Adipocyte (in vitro differentiated cells): ENCODE measurements around the gene NSD2.

Source experiments
- DNase-seq: peaks from one replicate; pipeline ENCODE4 v3.0.0-alpha.2; 2015; ENCODE audit warnings: low read depth
- H3K27me3 ChIP-seq: replicated peaks from 2 replicates; pipeline ENCODE4 v1.7.0; 2013; ENCODE audit warnings: mild to moderate bottlenecking, low read length, moderate library complexity; ENCODE audit not compliant: control insufficient read depth, insufficient read depth
- H3K36me3 ChIP-seq: 2 replicates; pipeline ENCODE4 v1.7.0; 2013; ENCODE audit warnings: low read length, mild to moderate bottlenecking, moderate library complexity; ENCODE audit not compliant: control insufficient read depth, insufficient read depth, severe bottlenecking
- H3K4me1 ChIP-seq: 2 replicates; pipeline ENCODE4 v1.7.0; 2013; ENCODE audit warnings: mild to moderate bottlenecking, low read length, moderate library complexity; ENCODE audit not compliant: control insufficient read depth, insufficient read depth
- H3K4me3 ChIP-seq: 2 replicates; pipeline ENCODE4 v1.7.0; 2013; ENCODE audit warnings: mild to moderate bottlenecking, low read length, moderate library complexity
- H3K9ac ChIP-seq: 2 replicates; pipeline ENCODE4 v1.7.0; 2013; ENCODE audit warnings: mild to moderate bottlenecking, low read length, moderate library complexity
- H3K9me3 ChIP-seq: 2 replicates; pipeline ENCODE4 v1.7.0; 2013; ENCODE audit warnings: mild to moderate bottlenecking, low read length, moderate library complexity; ENCODE audit not compliant: control insufficient read depth

The NSD2 gene

DNA sequence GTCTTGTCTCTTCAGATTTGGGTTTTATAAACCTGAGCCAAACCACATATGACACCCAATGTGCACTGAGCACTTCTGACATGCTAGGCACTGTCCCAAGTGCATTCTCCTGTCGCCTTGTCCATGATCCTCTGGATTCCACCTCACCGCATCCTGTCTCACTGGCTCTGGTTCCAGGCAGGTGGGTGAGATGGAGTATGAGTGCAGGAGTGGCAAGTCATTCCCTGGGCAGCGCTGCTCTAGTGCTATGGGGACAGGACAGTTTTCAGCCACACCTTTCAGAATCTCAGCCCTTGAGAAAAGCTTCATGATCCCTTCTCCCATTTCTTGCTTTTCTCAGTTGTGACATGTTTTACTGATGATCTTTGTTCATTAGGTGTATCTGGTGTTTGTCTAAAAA lies 66.4 kb downstream of the NSD2 start:
- no peak for DNase-seq
- H3K27me3 ChIP-seq: no peaks in the 10 kb centered on the region
- no peak overlapping the region for H3K4me3 ChIP-seq
- no peak overlapping the region for H3K9ac ChIP-seq
- peaks cover 11% of the 10 kb centered on the region for H3K4me1 ChIP-seq
- no peaks in the 10 kb centered on the region for H3K9me3 ChIP-seq
- peaks cover 9% of the 10 kb centered on the region for H3K36me3 ChIP-seq

GRCh38 chr4:1938027-1938426 lies 66.8 kb downstream of the NSD2 start:
- Histone ChIP-seq H3K27me3 (no peaks in the 10 kb centered on the region), H3K4me1 (peaks cover 11% of the 10 kb centered on the region), H3K36me3 (peaks cover 13% of the 10 kb centered on the region), H3K9me3 (no peaks in the 10 kb centered on the region), H3K9ac (no peak overlapping the region), H3K4me3 (no peak overlapping the region)
- no peak for DNase-seq

- DNase-seq: peak; percentile 87
- Histone ChIP-seq H3K4me3 (no peak overlapping the region), H3K36me3 (peaks cover 17% of the 10 kb centered on the region), H3K27me3 (no peaks in the 10 kb centered on the region), H3K4me1 (peaks cover 11% of the 10 kb centered on the region), H3K9ac (no peak overlapping the region), H3K9me3 (no peaks in the 10 kb centered on the region)
Measured at GRCh38 chr4:1939664-1940509, 68.7 kb downstream of the NSD2 start.

DNA sequence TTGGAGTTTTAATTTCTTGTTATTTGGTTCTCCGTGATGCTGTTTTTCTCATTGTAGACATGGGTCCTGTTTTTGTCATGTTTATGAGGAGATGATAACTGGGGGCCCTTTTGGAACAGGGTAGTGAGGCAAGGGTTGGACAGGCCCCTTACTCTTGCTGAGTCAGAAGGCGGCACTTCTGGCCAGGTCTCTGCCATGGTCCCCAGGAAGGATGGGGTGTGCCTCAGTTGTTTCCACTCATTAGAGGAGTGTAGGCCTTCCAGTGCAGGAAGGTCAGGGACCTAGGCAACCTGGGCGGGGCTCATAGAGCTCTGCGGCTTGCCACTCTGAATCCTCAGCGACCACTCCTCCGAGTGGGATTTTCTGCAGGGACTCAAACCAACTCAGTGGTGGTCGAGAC lies 69.4 kb downstream of the NSD2 start:
- no peaks in the 10 kb centered on the region for H3K27me3 ChIP-seq
- H3K9me3 ChIP-seq: no peaks in the 10 kb centered on the region
- H3K36me3 ChIP-seq: peaks cover 17% of the 10 kb centered on the region
- H3K9ac ChIP-seq: no peak overlapping the region
- DNase-seq: no peak
- H3K4me3 ChIP-seq: no peak overlapping the region
- peaks cover 11% of the 10 kb centered on the region for H3K4me1 ChIP-seq

DNA sequence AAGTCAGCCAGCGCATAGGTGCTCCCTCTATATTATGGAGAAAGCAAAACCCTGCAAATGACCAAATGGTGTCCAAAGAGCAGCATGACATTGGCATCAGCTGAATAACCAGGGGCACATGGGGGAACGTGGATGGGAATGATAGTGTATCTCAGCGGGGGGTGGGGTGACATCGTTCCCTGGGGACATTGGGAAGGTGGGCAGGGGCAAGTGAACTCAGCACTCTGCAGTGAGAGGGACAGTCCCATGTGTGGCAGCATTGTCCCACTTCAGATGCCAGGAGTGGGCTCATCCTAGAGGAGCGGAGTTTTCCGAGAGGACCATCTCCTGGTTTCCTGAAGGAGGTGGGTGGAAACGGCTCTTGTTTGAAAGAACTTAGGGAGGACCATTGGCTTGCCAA lies 72.7 kb downstream of the NSD2 start:
- DNase-seq: no peak
- Histone ChIP-seq H3K9ac (no peak overlapping the region), H3K27me3 (no peaks in the 10 kb centered on the region), H3K4me1 (peaks cover 11% of the 10 kb centered on the region), H3K4me3 (no peak overlapping the region), H3K36me3 (peaks cover 14% of the 10 kb centered on the region), H3K9me3 (no peaks in the 10 kb centered on the region)

DNA sequence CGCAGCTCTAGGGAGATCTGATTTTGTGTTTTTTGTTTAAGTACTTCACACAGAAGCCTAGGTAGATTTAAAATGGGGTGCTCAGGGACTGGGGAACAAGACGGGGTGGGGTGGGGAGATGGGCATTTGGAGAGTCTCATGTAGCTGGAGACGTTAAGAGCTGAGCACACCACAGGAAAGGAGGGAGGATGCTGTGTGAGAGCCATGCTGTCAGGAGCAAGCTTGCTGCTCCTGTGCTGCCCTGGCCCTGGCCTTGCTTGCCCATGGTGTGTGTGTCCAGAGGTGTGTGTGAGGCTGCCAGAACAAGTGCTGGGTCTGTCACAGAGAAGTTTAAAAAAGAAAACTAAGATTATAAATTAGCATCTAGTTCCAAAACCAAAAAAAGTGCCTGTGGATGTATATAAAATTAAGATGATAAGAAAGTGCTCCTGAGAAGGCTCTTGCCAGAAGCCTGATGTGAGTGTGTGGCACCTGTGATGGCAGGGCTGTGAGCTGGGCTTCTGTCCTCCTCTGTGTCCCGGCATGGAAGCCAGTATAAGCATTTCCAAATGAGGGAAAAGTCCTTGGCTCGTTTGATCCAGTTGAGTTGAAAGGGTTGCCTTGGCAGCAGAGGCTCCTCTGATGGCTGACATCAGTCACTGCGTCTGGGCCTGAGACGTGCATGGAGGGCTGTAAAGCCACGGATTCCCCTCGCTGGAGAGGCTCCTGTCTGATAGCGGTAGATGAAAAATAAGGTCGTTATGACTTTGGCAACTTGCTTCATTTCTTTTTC lies 74.1 kb downstream of the NSD2 start:
- H3K9ac ChIP-seq: no peak overlapping the region
- H3K4me3 ChIP-seq: no peak overlapping the region
- H3K9me3 ChIP-seq: no peaks in the 10 kb centered on the region
- H3K27me3 ChIP-seq: no peaks in the 10 kb centered on the region
- peaks cover 4% of the 10 kb centered on the region for H3K4me1 ChIP-seq
- DNase-seq: no peak
- peaks cover 14% of the 10 kb centered on the region for H3K36me3 ChIP-seq

DNA sequence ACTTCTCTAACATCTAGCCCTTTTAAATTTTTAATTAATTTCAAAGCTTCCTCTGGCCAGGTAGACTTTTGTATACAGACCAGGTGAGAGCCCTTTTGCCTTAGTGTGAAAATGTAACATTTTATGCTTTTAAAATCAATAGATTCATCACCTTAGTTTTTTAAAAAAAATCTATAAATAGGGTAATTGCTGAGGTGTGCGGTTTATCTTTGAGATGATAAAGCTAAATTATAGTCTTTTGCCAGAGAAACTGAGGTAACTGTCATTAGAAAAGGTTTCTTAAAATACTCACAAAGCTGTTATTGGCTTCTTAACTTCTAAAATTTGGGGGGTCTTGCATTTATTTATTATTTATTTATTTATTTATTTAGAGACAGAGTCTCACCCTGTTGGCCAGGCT lies 74.7 kb downstream of the NSD2 start:
- no peak overlapping the region for H3K4me3 ChIP-seq
- H3K9me3 ChIP-seq: no peaks in the 10 kb centered on the region
- no peak for DNase-seq
- H3K36me3 ChIP-seq: peaks cover 14% of the 10 kb centered on the region
- H3K27me3 ChIP-seq: no peaks in the 10 kb centered on the region
- no peaks in the 10 kb centered on the region for H3K4me1 ChIP-seq
- H3K9ac ChIP-seq: no peak overlapping the region

DNA sequence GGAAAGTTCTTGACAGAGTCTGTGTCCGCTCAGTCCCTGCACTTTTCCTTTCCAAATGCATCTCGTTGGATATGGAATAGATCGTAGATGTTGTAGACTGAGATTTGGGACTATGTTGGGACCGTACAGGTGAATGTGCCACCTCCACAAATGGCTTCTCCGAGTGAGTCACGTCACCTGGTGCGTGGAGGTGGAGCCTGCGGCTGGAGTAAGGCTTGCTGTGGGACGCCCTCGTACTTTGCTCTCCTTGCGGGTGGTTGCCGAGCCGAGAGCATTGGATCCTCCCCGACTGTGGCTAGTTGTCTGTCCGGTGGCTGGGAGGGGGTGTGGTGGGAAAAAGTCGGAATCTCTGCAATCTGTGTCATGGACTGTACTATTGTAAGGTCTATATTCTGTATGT lies 77.0 kb downstream of the NSD2 start:
- no peak overlapping the region for H3K9ac ChIP-seq
- no peaks in the 10 kb centered on the region for H3K9me3 ChIP-seq
- no peak for DNase-seq
- H3K4me3 ChIP-seq: no peak overlapping the region
- H3K36me3 ChIP-seq: peaks cover 13% of the 10 kb centered on the region
- no peaks in the 10 kb centered on the region for H3K4me1 ChIP-seq
- no peaks in the 10 kb centered on the region for H3K27me3 ChIP-seq

GRCh38 chr4:1948892-1949436 lies 77.8 kb downstream of the NSD2 start:
- no peaks in the 10 kb centered on the region for H3K4me1 ChIP-seq
- H3K27me3 ChIP-seq: no peaks in the 10 kb centered on the region
- no peaks in the 10 kb centered on the region for H3K9me3 ChIP-seq
- no peak for DNase-seq
- H3K36me3 ChIP-seq: peaks cover 11% of the 10 kb centered on the region
- H3K4me3 ChIP-seq: no peak overlapping the region
- H3K9ac ChIP-seq: no peak overlapping the region

DNA sequence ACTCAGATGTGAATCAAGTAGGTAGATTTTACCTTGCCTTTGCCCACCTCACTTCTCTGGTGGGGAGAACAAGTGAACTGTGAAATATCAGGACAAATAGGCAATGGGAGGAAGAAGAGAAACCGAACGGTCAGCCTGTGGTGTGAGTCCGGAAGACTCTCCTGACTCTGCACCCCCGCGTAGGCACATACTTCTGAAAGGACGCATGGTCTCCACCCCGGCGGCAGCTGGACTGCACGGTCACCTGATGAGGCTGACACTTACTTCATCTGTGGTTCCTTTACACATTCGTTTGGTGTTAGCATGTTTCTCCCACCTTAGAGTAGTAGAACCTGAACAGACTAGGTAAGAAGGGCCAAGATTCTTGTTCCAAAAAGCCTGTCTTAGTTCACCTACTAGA lies 79.2 kb downstream of the NSD2 start:
- no peaks in the 10 kb centered on the region for H3K27me3 ChIP-seq
- no peak overlapping the region for H3K4me3 ChIP-seq
- no peaks in the 10 kb centered on the region for H3K9me3 ChIP-seq
- DNase-seq: no peak
- H3K36me3 ChIP-seq: peaks cover 17% of the 10 kb centered on the region
- no peaks in the 10 kb centered on the region for H3K4me1 ChIP-seq
- no peak overlapping the region for H3K9ac ChIP-seq

GRCh38 chr4:1952058-1952700 lies 81.0 kb downstream of the NSD2 start:
- H3K9me3 ChIP-seq: no peaks in the 10 kb centered on the region
- peaks cover 20% of the 10 kb centered on the region for H3K36me3 ChIP-seq
- H3K27me3 ChIP-seq: no peaks in the 10 kb centered on the region
- no peak for DNase-seq
- H3K9ac ChIP-seq: no peak overlapping the region
- no peak overlapping the region for H3K4me3 ChIP-seq
- no peaks in the 10 kb centered on the region for H3K4me1 ChIP-seq
